MM.1S (cell line): ENCODE measurements around the gene HYDIN.

Source experiments
- EZH2 ChIP-seq: fragments of 300-600 bp; sonication (generic); optimal IDR thresholded peaks from 2 replicates; pipeline ENCODE3; 2017; ENCODE audit warnings: low read depth, mild to moderate bottlenecking, antibody characterized with exemption, low read length, mixed read lengths
- EZH2phosphoT487 ChIP-seq: fragments of 300-600 bp; sonication (generic); IDR thresholded peaks from 2 replicates; pipeline ENCODE4 v1.6.1; 2018; ENCODE audit warnings: antibody characterized with exemption, low read length
- TF ChIP-seq, protein P1 (sequence below): fragments of 300-600 bp; sonication (generic); IDR thresholded peaks from 2 replicates; pipeline ENCODE4 v1.5.1; 2016; ENCODE audit warnings: antibody characterized with exemption, low read length, mixed read lengths

DNA sequence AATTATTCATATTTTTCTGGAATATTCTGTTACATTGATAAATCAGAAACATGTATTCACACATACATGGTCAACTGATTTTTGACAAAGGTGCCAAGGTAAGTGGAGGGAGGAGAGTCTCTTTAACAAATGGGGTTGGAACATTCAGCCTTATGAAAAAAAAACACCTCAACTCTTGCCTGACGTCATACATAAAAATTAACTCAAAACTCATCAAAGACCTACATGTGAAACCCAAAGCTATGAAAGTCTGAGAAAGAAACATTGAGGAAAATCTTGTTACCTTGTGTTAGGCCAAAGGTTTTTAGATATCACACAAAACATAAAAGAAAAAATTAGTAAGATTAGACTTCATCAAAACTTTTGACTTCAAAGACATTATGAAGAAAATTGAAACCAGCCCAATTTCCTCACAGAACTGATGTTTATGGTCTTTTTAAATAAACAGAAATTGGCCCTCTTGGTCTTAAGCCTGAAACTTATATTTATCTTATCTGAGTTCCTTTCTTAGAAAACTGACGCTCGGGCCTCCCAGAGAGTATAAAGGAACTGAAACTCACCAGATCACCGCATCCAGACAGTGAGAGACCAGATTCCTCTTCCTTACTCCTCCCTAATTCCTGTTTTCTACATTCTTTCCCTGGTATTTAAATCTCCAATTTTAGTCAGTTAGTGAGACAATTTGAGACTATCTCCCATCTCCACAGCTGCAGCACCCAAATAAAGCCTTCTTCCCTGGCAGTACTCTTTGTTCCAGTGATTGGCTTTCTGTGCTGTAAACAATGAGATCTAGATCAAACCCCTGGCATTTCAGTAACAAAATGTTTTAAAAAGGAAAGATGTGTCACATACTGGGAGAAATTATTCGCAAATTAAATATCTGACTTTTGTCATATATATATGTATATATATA, 4.0 kb downstream of the HYDIN start:
- TF ChIP-seq, protein P1, sequence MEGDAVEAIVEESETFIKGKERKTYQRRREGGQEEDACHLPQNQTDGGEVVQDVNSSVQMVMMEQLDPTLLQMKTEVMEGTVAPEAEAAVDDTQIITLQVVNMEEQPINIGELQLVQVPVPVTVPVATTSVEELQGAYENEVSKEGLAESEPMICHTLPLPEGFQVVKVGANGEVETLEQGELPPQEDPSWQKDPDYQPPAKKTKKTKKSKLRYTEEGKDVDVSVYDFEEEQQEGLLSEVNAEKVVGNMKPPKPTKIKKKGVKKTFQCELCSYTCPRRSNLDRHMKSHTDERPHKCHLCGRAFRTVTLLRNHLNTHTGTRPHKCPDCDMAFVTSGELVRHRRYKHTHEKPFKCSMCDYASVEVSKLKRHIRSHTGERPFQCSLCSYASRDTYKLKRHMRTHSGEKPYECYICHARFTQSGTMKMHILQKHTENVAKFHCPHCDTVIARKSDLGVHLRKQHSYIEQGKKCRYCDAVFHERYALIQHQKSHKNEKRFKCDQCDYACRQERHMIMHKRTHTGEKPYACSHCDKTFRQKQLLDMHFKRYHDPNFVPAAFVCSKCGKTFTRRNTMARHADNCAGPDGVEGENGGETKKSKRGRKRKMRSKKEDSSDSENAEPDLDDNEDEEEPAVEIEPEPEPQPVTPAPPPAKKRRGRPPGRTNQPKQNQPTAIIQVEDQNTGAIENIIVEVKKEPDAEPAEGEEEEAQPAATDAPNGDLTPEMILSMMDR = no peak
- TF ChIP-seq EZH2phosphoT487 (no peak), EZH2 (no peak)
